Activated CD4-positive, alpha-beta T cell treated with anti-CD3 and anti-CD28 coated beads for 36 hours (primary cell): Measurements from ENCODE around the gene NPPB. TPM values are rescaled to one million over a fixed set of nuclear protein-coding genes. Genes with fewer than 3 reads are reported as not detected.

Experiments
- ATAC-seq: fragments of 200-7000 bp; cut with Tn5 transposase; one replicate; pipeline ENCODE4 v1.10.0; 2021; ENCODE audit warnings: mild to moderate bottlenecking, moderate library complexity
- CTCF ChIA-PET: fragments of 350-600 bp; sonication (Branson Sonifier 250); formaldehyde crosslinking; loops from one replicate; lab custom pipeline; 2021; ENCODE audit warnings: antibody characterized with exemption; lab: Charles Lee
- POLR2A ChIA-PET: fragments of 350-600 bp; sonication (Branson Sonifier 250); formaldehyde crosslinking; loops from one replicate; lab custom pipeline; 2021; ENCODE audit warnings: antibody characterized with exemption, inconsistent platforms; lab: Charles Lee
- DNase-seq: peaks from one replicate; pipeline ENCODE4 v3.0.0-alpha.2; 2020
- H3K27ac Mint-ChIP-seq: one replicate; pipeline ENCODE4 v1.8.0; 2021; ENCODE audit warnings: mixed read lengths
- H3K27me3 Mint-ChIP-seq: one replicate; pipeline ENCODE4 v1.8.0; 2021; ENCODE audit warnings: mixed read lengths
- H3K36me3 Mint-ChIP-seq: one replicate; pipeline ENCODE4 v1.8.0; 2021; ENCODE audit warnings: low read depth, mixed read lengths
- H3K4me1 Mint-ChIP-seq: one replicate; pipeline ENCODE4 v1.8.0; 2021; ENCODE audit warnings: mixed read lengths
- H3K4me3 Mint-ChIP-seq: one replicate; pipeline ENCODE4 v1.8.0; 2021; ENCODE audit warnings: mild to moderate bottlenecking, moderate library complexity, mixed read lengths
- H3K9me3 Mint-ChIP-seq: one replicate; pipeline ENCODE4 v1.8.0; 2021; ENCODE audit warnings: low read depth, mixed read lengths
- intact Hi-C, 2 experiments: fragments of 100-400 bp; cut with DNase I in 1 of 2; cut with micrococcal nuclease in 1 of 2; formaldehyde crosslinking; loops; one replicate each; pipeline versions ENCODE4 v1.14.2 to v1.15.1; 2022 to 2024; cut with DNase I, micrococcal nuclease
- total RNA-seq, 2 experiments: library from RNA; stranded (reverse); gene quantifications; one replicate each; pipeline ENCODE4 v1.2.3, GENCODE V29; 2021

The NPPB gene
- total RNA-seq, 2 experiments from 2014 or later, result not detected

GRCh38 chr1:11828511-11828910 is 30.2 kb downstream of the NPPB start:
- ChIA-PET CTCF (interaction anchor here (0.7 kb wide), 1 partner anchor 9 kb away, joined by 3 read pairs; no protein-coding TSS in a partner anchor), POLR2A (interaction anchor here (0.8 kb wide), 1 partner anchor 80 kb away, joined by 4 read pairs; no protein-coding TSS in a partner anchor)
- Mint-ChIP-seq H3K36me3 (peaks cover 21% of the 10 kb centered on the region), H3K4me1 (no peaks in the 10 kb centered on the region), H3K27me3 (no peaks in the 10 kb centered on the region), H3K4me3 (no peak overlapping the region), H3K27ac (no peak overlapping the region), H3K9me3 (no peaks in the 10 kb centered on the region)
- intact Hi-C loops, result no loop called here
- no peak for ATAC-seq
- DNase-seq, result no peak

GRCh38 chr1:11826946-11827345 is 31.8 kb downstream of the NPPB start:
- CTCF ChIA-PET, result interaction anchor here (1.2 kb wide), 1 partner anchor 12 kb away, joined by 5 read pairs; no protein-coding TSS in a partner anchor
- Mint-ChIP-seq H3K27me3 (no peaks in the 10 kb centered on the region), H3K4me3 (no peak overlapping the region), H3K36me3 (peaks cover 19% of the 10 kb centered on the region), H3K4me1 (no peaks in the 10 kb centered on the region), H3K9me3 (no peaks in the 10 kb centered on the region), H3K27ac (no peak overlapping the region)
- ATAC-seq (no peak), DNase-seq (no peak)
- intact Hi-C loops, result no loop called here
- POLR2A ChIA-PET, result no interaction called here

GRCh38 chr1:11825131-11825530 is 33.6 kb downstream of the NPPB start:
- ATAC-seq (no peak), DNase-seq (no peak)
- no peaks in the 10 kb centered on the region for H3K9me3 Mint-ChIP-seq
- no peak overlapping the region for H3K27ac Mint-ChIP-seq
- no peak overlapping the region for H3K4me3 Mint-ChIP-seq
- H3K4me1 Mint-ChIP-seq, result no peaks in the 10 kb centered on the region
- intact Hi-C loops, result no loop called here
- ChIA-PET CTCF (interaction anchor here (0.6 to 0.7 kb wide), 3 partner anchors 63 to 209 kb away, joined by 3 to 5 read pairs (median 5); no protein-coding TSS in a partner anchor), POLR2A (no interaction called here)
- no peaks in the 10 kb centered on the region for H3K27me3 Mint-ChIP-seq
- peaks cover 18% of the 10 kb centered on the region for H3K36me3 Mint-ChIP-seq

GRCh38 chr1:11823366-11824137 is 35.2 kb downstream of the NPPB start:
- POLR2A ChIA-PET, result no interaction called here
- no peaks in the 10 kb centered on the region for H3K27me3 Mint-ChIP-seq
- H3K9me3 Mint-ChIP-seq, result no peaks in the 10 kb centered on the region
- no peak for DNase-seq
- CTCF ChIA-PET, result interaction anchor here (0.7 kb wide), 1 partner anchor 765 kb away, joined by 3 read pairs; no protein-coding TSS in a partner anchor
- intact Hi-C loops, result no loop called here
- H3K4me3 Mint-ChIP-seq, result no peak overlapping the region
- peaks cover 18% of the 10 kb centered on the region for H3K36me3 Mint-ChIP-seq
- H3K4me1 Mint-ChIP-seq, result no peaks in the 10 kb centered on the region
- ATAC-seq, result no peak
- H3K27ac Mint-ChIP-seq, result no peak overlapping the region

GRCh38 chr1:11822091-11822490 is 36.7 kb downstream of the NPPB start:
- intact Hi-C loops, result no loop called here
- DNase-seq (no peak), ATAC-seq (no peak)
- ChIA-PET POLR2A (no interaction called here), CTCF (no interaction called here)
- Mint-ChIP-seq H3K9me3 (no peaks in the 10 kb centered on the region), H3K4me1 (no peaks in the 10 kb centered on the region), H3K4me3 (no peak overlapping the region), H3K27ac (no peak overlapping the region), H3K36me3 (peaks cover 16% of the 10 kb centered on the region), H3K27me3 (no peaks in the 10 kb centered on the region)

GRCh38 chr1:11817192-11817591 is 41.6 kb downstream of the NPPB start:
- no peak for DNase-seq
- POLR2A ChIA-PET, result interaction anchor here (0.6 kb wide), 1 partner anchor 717 kb away, joined by 3 read pairs; the partner anchor contains the start of gene EXOSC10
- Mint-ChIP-seq H3K27ac (no peak overlapping the region), H3K9me3 (no peaks in the 10 kb centered on the region), H3K4me3 (no peak overlapping the region), H3K4me1 (no peaks in the 10 kb centered on the region), H3K36me3 (peaks cover 23% of the 10 kb centered on the region), H3K27me3 (no peaks in the 10 kb centered on the region)
- no peak for ATAC-seq
- intact Hi-C loops, result no loop called here
- CTCF ChIA-PET, result no interaction called here

GRCh38 chr1:11813021-11813420 is 45.7 kb downstream of the NPPB start:
- H3K36me3 Mint-ChIP-seq, result peaks cover 20% of the 10 kb centered on the region
- ATAC-seq (no peak), DNase-seq (no peak)
- H3K27me3 Mint-ChIP-seq, result no peaks in the 10 kb centered on the region
- H3K9me3 Mint-ChIP-seq, result no peaks in the 10 kb centered on the region
- no peak overlapping the region for H3K4me3 Mint-ChIP-seq
- peaks cover 10% of the 10 kb centered on the region for H3K4me1 Mint-ChIP-seq
- POLR2A ChIA-PET, result no interaction called here
- intact Hi-C loops, result no loop called here
- no peak overlapping the region for H3K27ac Mint-ChIP-seq
- CTCF ChIA-PET, result no interaction called here

Other genes starting within 250 kb of the NPPB start
- gene FBXO2, start 204.5 kb downstream of the NPPB start, total RNA-seq, result 1 to 10 TPM; 1.6 to 2.1 TPM
- 10 to 100 TPM; 20.2 to 21.8 TPM for gene FBXO44, start 204.1 kb downstream of the NPPB start, total RNA-seq
- gene FBXO6, start 194.7 kb downstream of the NPPB start, total RNA-seq, result 10 to 100 TPM in 1 of 2 experiments, 1 to 10 TPM in 1; 10.0 to 12.0 TPM
- gene MAD2L2, start 177.8 kb downstream of the NPPB start, total RNA-seq, result 10 to 100 TPM; 70.4 to 71.5 TPM
- under 1 TPM; 0.02 to 0.04 TPM for gene DRAXIN, start 167.2 kb downstream of the NPPB start, total RNA-seq
- 10 to 100 TPM; 13.2 to 13.3 TPM for gene AGTRAP, start 122.8 kb downstream of the NPPB start, total RNA-seq
- gene C1orf167, start 96.8 kb downstream of the NPPB start, total RNA-seq, result not detected
- 10 to 100 TPM; 11.2 to 11.6 TPM for gene MTHFR, start 53.0 kb downstream of the NPPB start, total RNA-seq
- 1 to 10 TPM; 9.4 to 9.5 TPM for gene CLCN6, start 52.8 kb downstream of the NPPB start, total RNA-seq
- gene NPPA, start 11.2 kb downstream of the NPPB start, total RNA-seq, result not detected
- gene KIAA2013, start 67.5 kb upstream of the NPPB start, total RNA-seq, result 10 to 100 TPM; 21.0 to 23.1 TPM
- 10 to 100 TPM; 11.7 to 11.9 TPM for gene PLOD1, start 75.8 kb upstream of the NPPB start, total RNA-seq
- gene MFN2, start 121.5 kb upstream of the NPPB start, total RNA-seq, result 10 to 100 TPM; 52.5 to 71.6 TPM
- gene MIIP, start 160.6 kb upstream of the NPPB start, total RNA-seq, result 10 to 100 TPM; 30.2 to 31.5 TPM
- gene TNFRSF8, start 204.4 kb upstream of the NPPB start, total RNA-seq, result 10 to 100 TPM; 15.7 to 16.3 TPM